Hematopoietic multipotent progenitor cell treated with erythropoietin and hydrocortisone succinate and interleukin-3 and kit ligand, for 6 days (in vitro differentiated cells): ENCODE data around the gene PCDHGB3.

Experiments used
- DNase-seq: peaks from one replicate; pipeline ENCODE4 v3.0.0-alpha.2; 2015

Gene PCDHGB3

DNA sequence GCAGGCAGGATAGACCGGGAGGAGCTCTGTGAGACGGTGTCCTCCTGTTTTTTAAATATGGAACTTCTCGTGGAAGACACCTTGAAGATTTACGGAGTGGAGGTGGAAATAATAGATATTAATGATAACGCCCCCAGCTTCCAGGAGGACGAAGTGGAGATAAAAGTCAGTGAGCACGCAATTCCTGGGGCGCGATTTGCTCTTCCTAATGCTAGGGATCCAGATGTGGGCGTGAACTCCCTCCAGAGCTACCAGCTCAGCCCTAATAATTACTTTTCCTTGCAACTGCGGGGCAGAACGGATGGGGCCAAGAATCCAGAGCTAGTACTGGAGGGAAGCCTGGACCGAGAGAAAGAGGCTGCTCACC is 51.4 kb downstream of the PCDHGB3 start:
- DNase-seq = no peak
